Measurements from ENCODE around the gene HTT. TPM values are rescaled to one million over a fixed set of nuclear protein-coding genes. Genes with fewer than 3 reads are reported as not detected.

Gene HTT
- total and polyA plus RNA-seq, 2 of the 8 experiments (the other 6 are each of a cell fraction or from before 2014, with no cell fraction given): 24.0 to 71.0 TPM

- Histone ChIP-seq H3K18ac (ENCODE audit: extremely low read depth, low read length) (no peak overlapping the region), H2AFZ (ENCODE audit: low read length) (no peak overlapping the region), H4K8ac (ENCODE audit: extremely low read depth, insufficient read depth, low read length) (no peak overlapping the region), H3K9ac (replicated peaks in 1 of 4; ENCODE audit: extremely low read depth in 1 of 4, low read depth in 3 of 4, low read length in 3 of 4) (no peak overlapping the region), H3K56ac (replicated peaks; ENCODE audit: insufficient read length, low read depth, low read length) (no peak overlapping the region), H3K27me3 (replicated peaks in 1 of 4; ENCODE audit: control insufficient read depth in 3 of 4, extremely low read depth in 1 of 4, insufficient read depth in 3 of 4, low read length in 3 of 4) (no peaks in the 10 kb centered on the region), H2BK12ac (ENCODE audit: low read depth, low read length) (no peak overlapping the region), H3K4me1 (replicated peaks in 1 of 4; ENCODE audit: control insufficient read depth in 3 of 4, insufficient read depth in 4 of 4, low read length in 3 of 4) (no peaks in the 10 kb centered on the region), H2BK120ac (replicated peaks; ENCODE audit: low read depth, low read length) (no peak overlapping the region), H3K36me3 (ENCODE audit: control insufficient read depth in 2 of 4, insufficient read depth in 4 of 4, low read length in 3 of 4) (peaks cover 5 to 51% (median 20%) of the 10 kb centered on the region in 4 experiments; a peak in 7 of 8 replicates), H3K14ac (ENCODE audit: insufficient read length) (no peak overlapping the region), H4K91ac (replicated peaks; ENCODE audit: insufficient read length, low read length) (no peak overlapping the region), H3K23me2 (ENCODE audit: low read depth, low read length) (no peaks in the 10 kb centered on the region), H3K79me2 (ENCODE audit: control insufficient read depth in 1 of 2, insufficient read depth in 2 of 2, low read length in 2 of 2) (no peaks in the 10 kb centered on the region), H3K9me3 (ENCODE audit: insufficient read depth in 2 of 2, low read depth in 1 of 2, low read length in 1 of 2) (no peaks in the 10 kb centered on the region), H2BK15ac (ENCODE audit: low read length) (no peak overlapping the region), H3K4ac (replicated peaks; ENCODE audit: insufficient read length, low read depth, low read length) (no peak overlapping the region), H3K27ac (ENCODE audit: low read depth, low read length) (no peak overlapping the region), H4K20me1 (replicated peaks in 1 of 2; ENCODE audit: control insufficient read depth in 1 of 2, insufficient read depth in 2 of 2, low read length in 2 of 2) (peaks cover 0 to 7% of the 10 kb centered on the region in 2 experiments), H2BK5ac (ENCODE audit: low read depth, low read length) (no peak overlapping the region), H3K23ac (ENCODE audit: insufficient read length) (no peak overlapping the region), H2AK5ac (ENCODE audit: low read depth, low read length) (no peak overlapping the region), H4K5ac (ENCODE audit: insufficient read length, low read depth, low read length) (no peak overlapping the region), H3K4me3 (ENCODE audit: extremely low read depth in 1 of 4, insufficient read depth in 2 of 4, low read depth in 3 of 4, low read length in 4 of 4) (no peak overlapping the region), H3K79me1 (ENCODE audit: low read depth, low read length) (no peaks in the 10 kb centered on the region), H2BK20ac (ENCODE audit: low read length) (no peak overlapping the region), H3K4me2 (ENCODE audit: insufficient read depth in 1 of 2, low read depth in 2 of 2, low read length in 2 of 2) (no peak overlapping the region)
- 94% methylated on average over 2 of the region's 2 CpGs; no CpG with 5 or more reads in 1 of the 2 experiments for WGBS, 2 experiments (ENCODE audit: extremely low coverage in 1 of 2, insufficient coverage in 1 of 2, insufficient read length in 1 of 2, insufficient replicate concordance in 2 of 2, low coverage in 1 of 2, low lambda C conversion rate in 2 of 2, missing lambda C conversion rate in 1 of 2)
- ChIA-PET CTCF (ENCODE audit: partially characterized antibody) (interaction anchor here (1.2 to 1.8 kb wide), 3 partner anchors 13 to 15 kb away, joined by 4 to 7 read pairs (median 4); no protein-coding TSS in a partner anchor), POLR2A (ENCODE audit: partially characterized antibody) (interaction anchor here (0.6 to 1.1 kb wide), 2 partner anchors 32 to 80 kb away, joined by 3 to 4 read pairs; no protein-coding TSS in a partner anchor)
- no peak for DNase-seq (ENCODE audit: low read depth in 1 of 2, low spot score in 2 of 2)
- FAIRE-seq: no peak
- no peak for TF ChIP-seq SP4 (IDR thresholded peaks at IDR 0.05; ENCODE audit: low read length)
- TF ChIP-seq PHF8 (conservative IDR thresholded peaks at IDR 0.05; ENCODE audit: low read depth, low read length): no peak
- TF ChIP-seq SIX5 (IDR thresholded peaks at IDR 0.05; ENCODE audit: low read depth, low read length): no peak
- TF ChIP-seq, protein P1, sequence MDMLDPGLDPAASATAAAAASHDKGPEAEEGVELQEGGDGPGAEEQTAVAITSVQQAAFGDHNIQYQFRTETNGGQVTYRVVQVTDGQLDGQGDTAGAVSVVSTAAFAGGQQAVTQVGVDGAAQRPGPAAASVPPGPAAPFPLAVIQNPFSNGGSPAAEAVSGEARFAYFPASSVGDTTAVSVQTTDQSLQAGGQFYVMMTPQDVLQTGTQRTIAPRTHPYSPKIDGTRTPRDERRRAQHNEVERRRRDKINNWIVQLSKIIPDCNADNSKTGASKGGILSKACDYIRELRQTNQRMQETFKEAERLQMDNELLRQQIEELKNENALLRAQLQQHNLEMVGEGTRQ (IDR thresholded peaks at IDR 0.05; ENCODE audit: low read length): no peak
- TF ChIP-seq CBX5 (IDR thresholded peaks at IDR 0.05; ENCODE audit: low read depth, low read length): no peak
- TF ChIP-seq CBX8 (IDR thresholded peaks at IDR 0.05; ENCODE audit: borderline replicate concordance, low read depth, low read length): no peak
- TF ChIP-seq POLR2A (IDR thresholded peaks at IDR 0.05; ENCODE audit: control extremely low read depth in 1 of 2, low read depth in 2 of 2, low read length in 2 of 2): no peak
- no peak for TF ChIP-seq EGR1 (IDR thresholded peaks at IDR 0.05; ENCODE audit: borderline replicate concordance, low read depth, low read length)
- no peak for TF ChIP-seq JUND (IDR thresholded peaks at IDR 0.05; ENCODE audit: low read length)
- TF ChIP-seq RAD21 (IDR thresholded peaks at IDR 0.05 in 1 of 2, conservative IDR thresholded peaks at IDR 0.05 in 1 of 2; ENCODE audit: low read depth in 2 of 2, low read length in 2 of 2): no peak
- no peak for TF ChIP-seq RXRA (IDR thresholded peaks at IDR 0.05; ENCODE audit: insufficient read depth, low read depth, low read length)
- no peak for TF ChIP-seq POU5F1 (IDR thresholded peaks at IDR 0.05; ENCODE audit: low read depth, low read length)
- no peak for TF ChIP-seq GTF2F1 (IDR thresholded peaks at IDR 0.05; ENCODE audit: borderline replicate concordance, low read depth, low read length)
- no peak for TF ChIP-seq SAP30 (IDR thresholded peaks at IDR 0.05; ENCODE audit: insufficient read depth, insufficient replicate concordance, low read length)
Measured at GRCh38 chr4:3121596-3121995, 47.1 kb downstream of the HTT start.
